Measurements from ENCODE around the gene SPG7. TPM values are rescaled to one million over a fixed set of nuclear protein-coding genes. Genes with fewer than 3 reads are reported as not detected.

SPG7 gene
- total RNA-seq, 4 donors from 2014 or later: 68.6 to 125 (median 74.8) TPM

- ATAC-seq (ENCODE audit: low FRiP score) (no peak), DNase-seq (ENCODE audit: low spot score) (no peak)
- TF ChIP-seq, protein P1, sequence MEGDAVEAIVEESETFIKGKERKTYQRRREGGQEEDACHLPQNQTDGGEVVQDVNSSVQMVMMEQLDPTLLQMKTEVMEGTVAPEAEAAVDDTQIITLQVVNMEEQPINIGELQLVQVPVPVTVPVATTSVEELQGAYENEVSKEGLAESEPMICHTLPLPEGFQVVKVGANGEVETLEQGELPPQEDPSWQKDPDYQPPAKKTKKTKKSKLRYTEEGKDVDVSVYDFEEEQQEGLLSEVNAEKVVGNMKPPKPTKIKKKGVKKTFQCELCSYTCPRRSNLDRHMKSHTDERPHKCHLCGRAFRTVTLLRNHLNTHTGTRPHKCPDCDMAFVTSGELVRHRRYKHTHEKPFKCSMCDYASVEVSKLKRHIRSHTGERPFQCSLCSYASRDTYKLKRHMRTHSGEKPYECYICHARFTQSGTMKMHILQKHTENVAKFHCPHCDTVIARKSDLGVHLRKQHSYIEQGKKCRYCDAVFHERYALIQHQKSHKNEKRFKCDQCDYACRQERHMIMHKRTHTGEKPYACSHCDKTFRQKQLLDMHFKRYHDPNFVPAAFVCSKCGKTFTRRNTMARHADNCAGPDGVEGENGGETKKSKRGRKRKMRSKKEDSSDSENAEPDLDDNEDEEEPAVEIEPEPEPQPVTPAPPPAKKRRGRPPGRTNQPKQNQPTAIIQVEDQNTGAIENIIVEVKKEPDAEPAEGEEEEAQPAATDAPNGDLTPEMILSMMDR (IDR thresholded peaks at IDR 0.05): no peak
Observed at GRCh38 chr16:89512453-89512852, 4.2 kb downstream of the SPG7 start.

GRCh38 chr16:89517128-89517527 is 8.9 kb downstream of the SPG7 start:
- TF ChIP-seq, protein P1 (IDR thresholded peaks at IDR 0.05): no peak
- ATAC-seq (ENCODE audit: low FRiP score) (no peak), DNase-seq (ENCODE audit: low spot score) (no peak)

GRCh38 chr16:89519881-89520280 is 11.7 kb downstream of the SPG7 start:
- ATAC-seq (ENCODE audit: low FRiP score): no peak
- TF ChIP-seq, protein P1 (IDR thresholded peaks at IDR 0.05): no peak
- DNase-seq (ENCODE audit: low spot score): no peak

- TF ChIP-seq, protein P1 (IDR thresholded peaks at IDR 0.05): no peak
- no peak for ATAC-seq (ENCODE audit: low FRiP score)
Observed at GRCh38 chr16:89522287-89522686, 14.1 kb downstream of the SPG7 start.

GRCh38 chr16:89523680-89524344 is 15.6 kb downstream of the SPG7 start:
- DNase-seq (ENCODE audit: low spot score) (no peak), ATAC-seq (ENCODE audit: low FRiP score) (no peak)
- TF ChIP-seq, protein P1 (IDR thresholded peaks at IDR 0.05): no peak

More at GRCh38 chr16:89522287-89522686, 14.1 kb downstream of the SPG7 start:
- DNase-seq (ENCODE audit: low spot score): no peak

- TF ChIP-seq, protein P1 (IDR thresholded peaks at IDR 0.05): no peak
- ATAC-seq (ENCODE audit: low FRiP score): no peak
- no peak for DNase-seq (ENCODE audit: low spot score)
Observed at GRCh38 chr16:89525146-89525913, 17.1 kb downstream of the SPG7 start.
